HFFc6 (cell line): ENCODE data around the gene ALOXE3. TPM values are rescaled to one million over a fixed set of nuclear protein-coding genes. Genes with fewer than 3 reads are reported as not detected.

ENCODE experiments used
- DNase-seq: peaks from one replicate; pipeline ENCODE4 v3.0.0-alpha.2; 2018
- H3K27ac Mint-ChIP-seq: 2 replicates; pipeline ENCODE4 v1.8.0; 2020; ENCODE audit warnings: mild to moderate bottlenecking, mixed read lengths
- H3K27me3 Mint-ChIP-seq: 2 replicates; pipeline ENCODE4 v1.8.0; 2021; ENCODE audit warnings: mild to moderate bottlenecking, moderate library complexity, mixed read lengths; ENCODE audit not compliant: insufficient read depth
- H3K36me3 Mint-ChIP-seq: 2 replicates; pipeline ENCODE4 v1.8.0; 2021; ENCODE audit warnings: low read depth, mixed read lengths
- H3K4me1 Mint-ChIP-seq: 2 replicates; pipeline ENCODE4 v1.8.0; 2020; ENCODE audit warnings: low read depth, mixed read lengths
- H3K4me3 Mint-ChIP-seq: 2 replicates; pipeline ENCODE4 v1.8.0; 2020; ENCODE audit warnings: mild to moderate bottlenecking, moderate library complexity, mixed read lengths
- H3K9me3 Mint-ChIP-seq: 2 replicates; pipeline ENCODE4 v1.8.0; 2020; ENCODE audit warnings: mild to moderate bottlenecking, mixed read lengths
- total RNA-seq, 6 experiments: library from RNA; stranded (reverse); fragmentation: NEBNext Ultra II Directional; extraction: Animal tissue kit (Norgen Biotek cat#: 25700); gene quantifications; 2 replicates in 1 of 6; 3 replicates in 5 of 6; pipeline ENCODE4 v1.2.3, GENCODE V29; 2021
- TF ChIP-seq, protein P1 (sequence below): fragments of 200-600 bp; sonication (generic); IDR thresholded peaks from 2 replicates; pipeline ENCODE4 v1.5.0; 2021; ENCODE audit warnings: antibody characterized with exemption, mild to moderate bottlenecking

Gene ALOXE3
- total RNA-seq, 6 experiments from 2014 or later: 0.14 to 0.30 (median 0.21) TPM

DNA sequence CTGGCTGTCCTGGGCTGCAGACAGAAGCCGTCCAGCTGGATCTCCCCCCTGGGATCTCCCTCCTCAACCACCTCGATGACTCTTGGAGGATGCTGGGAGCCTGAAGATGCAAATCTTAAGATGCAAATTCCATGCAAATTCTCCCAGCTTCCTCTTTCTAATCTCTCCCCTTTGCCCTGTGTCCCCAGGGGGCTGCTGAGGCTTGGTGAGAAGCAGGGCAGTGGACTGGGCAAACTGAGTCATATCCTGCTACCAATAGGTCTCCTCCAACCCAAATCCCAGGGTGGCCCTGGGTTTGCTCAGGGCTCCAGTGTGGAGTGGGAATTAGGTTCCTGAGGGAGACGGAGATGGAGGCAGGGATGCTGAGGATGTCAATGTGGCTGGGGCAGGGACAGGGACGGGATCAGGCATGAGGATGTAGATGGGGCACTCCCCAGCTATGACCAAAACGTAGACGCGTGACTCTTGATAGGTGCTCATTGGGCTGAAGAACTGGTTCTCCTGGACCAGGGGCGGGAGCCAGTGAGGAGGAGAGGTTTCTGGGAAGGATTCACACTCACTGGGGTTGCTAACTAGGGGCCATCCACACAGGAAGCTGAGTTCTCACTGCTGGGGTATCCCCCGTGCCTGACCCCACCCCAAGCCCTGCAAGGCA lies 27.2 kb downstream of the ALOXE3 start:
- H3K9me3 Mint-ChIP-seq: no peaks in the 10 kb centered on the region
- no peak overlapping the region for H3K27ac Mint-ChIP-seq
- no peaks in the 10 kb centered on the region for H3K36me3 Mint-ChIP-seq
- peaks cover 49% of the 10 kb centered on the region for H3K27me3 Mint-ChIP-seq
- DNase-seq: no peak
- no peak overlapping the region for H3K4me3 Mint-ChIP-seq
- TF ChIP-seq, protein P1, sequence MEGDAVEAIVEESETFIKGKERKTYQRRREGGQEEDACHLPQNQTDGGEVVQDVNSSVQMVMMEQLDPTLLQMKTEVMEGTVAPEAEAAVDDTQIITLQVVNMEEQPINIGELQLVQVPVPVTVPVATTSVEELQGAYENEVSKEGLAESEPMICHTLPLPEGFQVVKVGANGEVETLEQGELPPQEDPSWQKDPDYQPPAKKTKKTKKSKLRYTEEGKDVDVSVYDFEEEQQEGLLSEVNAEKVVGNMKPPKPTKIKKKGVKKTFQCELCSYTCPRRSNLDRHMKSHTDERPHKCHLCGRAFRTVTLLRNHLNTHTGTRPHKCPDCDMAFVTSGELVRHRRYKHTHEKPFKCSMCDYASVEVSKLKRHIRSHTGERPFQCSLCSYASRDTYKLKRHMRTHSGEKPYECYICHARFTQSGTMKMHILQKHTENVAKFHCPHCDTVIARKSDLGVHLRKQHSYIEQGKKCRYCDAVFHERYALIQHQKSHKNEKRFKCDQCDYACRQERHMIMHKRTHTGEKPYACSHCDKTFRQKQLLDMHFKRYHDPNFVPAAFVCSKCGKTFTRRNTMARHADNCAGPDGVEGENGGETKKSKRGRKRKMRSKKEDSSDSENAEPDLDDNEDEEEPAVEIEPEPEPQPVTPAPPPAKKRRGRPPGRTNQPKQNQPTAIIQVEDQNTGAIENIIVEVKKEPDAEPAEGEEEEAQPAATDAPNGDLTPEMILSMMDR: no peak
- H3K4me1 Mint-ChIP-seq: no peaks in the 10 kb centered on the region

DNA sequence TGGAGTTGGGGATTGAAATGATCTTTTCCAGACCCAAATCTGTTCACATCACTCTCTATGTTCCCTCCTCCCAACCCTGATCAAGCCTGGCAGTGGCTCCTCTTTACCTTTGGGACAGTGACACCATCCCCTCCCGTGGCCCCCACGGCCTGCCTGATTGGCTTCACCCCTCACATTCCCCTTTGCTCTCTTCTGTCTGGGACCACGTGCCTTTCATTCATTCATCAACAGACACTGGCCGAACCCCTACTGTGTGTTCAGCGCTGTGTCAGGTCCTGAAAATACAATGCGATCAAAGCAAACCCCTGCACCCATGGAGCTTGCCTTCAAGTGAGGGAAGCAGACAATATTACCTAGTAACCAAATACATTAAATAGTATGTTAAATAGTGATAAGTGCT lies 28.6 kb downstream of the ALOXE3 start:
- TF ChIP-seq, protein P1: no peak
- DNase-seq: no peak
- Mint-ChIP-seq H3K9me3 (no peaks in the 10 kb centered on the region), H3K27me3 (peaks cover 44% of the 10 kb centered on the region), H3K27ac (no peak overlapping the region), H3K4me1 (no peaks in the 10 kb centered on the region), H3K4me3 (no peak overlapping the region), H3K36me3 (no peaks in the 10 kb centered on the region)

DNA sequence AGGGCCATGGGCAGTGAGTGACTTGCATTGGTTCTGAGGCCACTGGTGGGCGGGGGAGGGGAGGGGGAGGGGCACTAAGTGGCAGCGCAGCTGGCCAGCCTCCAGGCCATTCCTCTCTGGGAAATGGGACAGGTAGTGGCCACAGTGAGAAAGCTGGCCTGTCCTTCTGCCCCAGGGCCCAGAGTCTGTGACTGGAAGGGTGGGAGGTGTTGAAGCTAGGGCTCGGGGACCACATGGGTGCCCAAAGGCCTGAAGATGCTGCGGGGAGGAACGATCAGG lies 30.4 kb downstream of the ALOXE3 start:
- Mint-ChIP-seq H3K9me3 (no peaks in the 10 kb centered on the region), H3K4me3 (no peak overlapping the region), H3K27ac (no peak overlapping the region), H3K36me3 (no peaks in the 10 kb centered on the region), H3K27me3 (peaks cover 47% of the 10 kb centered on the region), H3K4me1 (peaks cover 5% of the 10 kb centered on the region; the same call in 1 of the 2 replicates)
- TF ChIP-seq, protein P1: no peak
- no peak for DNase-seq

DNA sequence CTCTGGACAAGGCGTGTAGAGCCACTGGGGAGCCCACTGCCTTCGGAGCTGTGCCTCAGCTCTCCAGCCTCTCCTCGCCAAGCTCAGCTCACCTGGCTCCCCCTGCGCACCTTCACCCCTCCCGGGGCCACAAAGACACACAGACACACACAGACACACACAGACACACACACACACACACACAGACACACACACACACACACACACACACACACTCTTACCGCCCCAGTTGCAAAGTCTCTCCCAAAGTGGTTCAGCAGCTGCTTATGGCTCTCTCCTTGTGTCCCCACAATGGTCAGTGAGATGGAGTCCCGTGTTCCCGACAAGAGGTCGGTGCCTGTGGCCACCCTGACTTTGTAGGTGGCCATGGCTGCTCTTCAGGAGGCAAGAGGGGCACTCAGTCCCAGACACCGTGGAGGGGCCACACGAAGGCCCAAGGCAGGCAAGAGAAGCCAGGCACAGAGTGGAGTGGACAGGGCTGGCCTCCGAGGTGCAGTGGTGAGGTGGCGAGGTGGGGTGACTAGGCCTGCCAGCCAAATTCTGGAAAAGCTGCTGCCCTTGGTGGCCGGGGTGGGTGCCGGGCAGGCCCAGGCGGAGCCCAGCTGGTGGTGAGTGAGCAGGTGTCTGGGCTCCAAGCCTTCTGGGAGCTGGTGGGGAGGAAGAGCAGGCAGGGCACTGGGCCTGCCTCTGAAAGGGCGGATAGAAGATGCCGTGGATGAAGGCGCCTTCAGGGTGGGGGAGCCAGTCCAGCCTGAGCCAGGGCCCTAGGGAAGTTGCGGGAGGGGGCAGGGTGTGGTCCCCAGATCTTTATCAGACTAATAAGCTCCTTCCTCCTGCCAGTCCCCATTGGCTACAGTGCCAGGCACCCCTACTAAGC lies 31.0 kb downstream of the ALOXE3 start, which contains the start of gene ALOX12B:
TSS of gene ALOX12B (minus strand) at position 642 of the 877 bp plus-strand sequence. CDS start at position 368, 274 bp downstream.
- Mint-ChIP-seq H3K4me1 (peaks cover 5% of the 10 kb centered on the region; the same call in 1 of the 2 replicates), H3K4me3 (no peak within 1 kb of the TSS), H3K36me3 (no peaks in the 10 kb centered on the region), H3K27me3 (peaks cover 52% of the 10 kb centered on the region), H3K27ac (no peak within 1 kb of the TSS), H3K9me3 (no peaks in the 10 kb centered on the region)
- TF ChIP-seq, protein P1: no peak
- DNase-seq: no peak

DNA sequence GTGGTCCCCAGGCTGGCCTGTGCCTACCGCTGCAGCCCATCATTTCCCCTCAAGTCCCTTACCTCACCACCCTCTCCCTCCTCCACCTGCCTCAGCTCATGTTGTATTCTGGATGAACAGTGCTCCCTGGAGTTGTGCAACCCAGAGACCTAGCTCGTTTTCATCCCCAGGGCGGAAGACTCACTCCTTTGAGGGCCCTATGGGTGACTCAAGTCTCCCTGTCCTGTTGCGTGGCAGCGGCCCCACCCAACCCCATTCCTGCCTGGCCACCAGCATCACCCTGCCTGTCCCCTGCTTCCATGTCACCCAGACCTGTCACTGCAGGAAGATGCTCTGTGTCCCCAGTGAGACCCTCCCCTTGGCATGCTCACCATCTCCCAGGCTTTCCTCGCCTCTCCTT lies 34.1 kb downstream of the ALOXE3 start:
- no peaks in the 10 kb centered on the region for H3K9me3 Mint-ChIP-seq
- no peak overlapping the region for H3K27ac Mint-ChIP-seq
- no peaks in the 10 kb centered on the region for H3K36me3 Mint-ChIP-seq
- TF ChIP-seq, protein P1: no peak
- H3K4me3 Mint-ChIP-seq: no peak overlapping the region
- DNase-seq: no peak
- peaks cover 50% of the 10 kb centered on the region for H3K27me3 Mint-ChIP-seq
- peaks cover 5% of the 10 kb centered on the region; the same call in 1 of the 2 replicates for H3K4me1 Mint-ChIP-seq
